COLO829 (cell line): ENCODE measurements around the gene CTDSP1.

Experiments
- DNase-seq: peaks from one replicate; pipeline ENCODE4 v3.0.0; 2012; ENCODE audit warnings: low spot score

Gene CTDSP1

GRCh38 chr2:218400167-218400929 lies 680 bp downstream of the CTDSP1 start:
- no peak for DNase-seq

- DNase-seq = no peak
Observed at GRCh38 chr2:218400930-218401881, 1.5 kb downstream of the CTDSP1 start.

GRCh38 chr2:218401890-218402289 lies 2.2 kb downstream of the CTDSP1 start:
- no peak for DNase-seq

- DNase-seq = no peak
Observed at GRCh38 chr2:218402491-218402901, 2.8 kb downstream of the CTDSP1 start.

- no peak for DNase-seq
Observed at GRCh38 chr2:218402911-218403411, 3.3 kb downstream of the CTDSP1 start.

GRCh38 chr2:218403810-218404209 lies 4.1 kb downstream of the CTDSP1 start:
- no peak for DNase-seq

GRCh38 chr2:218404351-218405085 lies 4.8 kb downstream of the CTDSP1 start:
- DNase-seq = no peak

- DNase-seq = no peak
Observed at GRCh38 chr2:218405086-218405745, 5.5 kb downstream of the CTDSP1 start.

GRCh38 chr2:218405746-218406208 lies 6.1 kb downstream of the CTDSP1 start:
- DNase-seq = no peak

- DNase-seq = peak; percentile 93
Observed at GRCh38 chr2:218406209-218406948, 6.7 kb downstream of the CTDSP1 start.

GRCh38 chr2:218406949-218407618 lies 7.4 kb downstream of the CTDSP1 start:
- DNase-seq = no peak

- DNase-seq = no peak
Observed at GRCh38 chr2:218407717-218408116, 8.0 kb downstream of the CTDSP1 start.

- no peak for DNase-seq
Observed at GRCh38 chr2:218418321-218418716, 18.7 kb downstream of the CTDSP1 start.

GRCh38 chr2:218418717-218419458 lies 19.2 kb downstream of the CTDSP1 start, which contains the start of gene VIL1:
Gene VIL1, plus strand, starts transcription at chr2:218419123. Its CDS starts 4,656 bp downstream, at chr2:218423779.
- DNase-seq = no peak

GRCh38 chr2:218419630-218420216 lies 20.1 kb downstream of the CTDSP1 start:
- no peak for DNase-seq

- DNase-seq = no peak
Observed at GRCh38 chr2:218421027-218421426, 21.4 kb downstream of the CTDSP1 start.

GRCh38 chr2:218422403-218423086 lies 22.9 kb downstream of the CTDSP1 start:
- DNase-seq = no peak

- DNase-seq = no peak
Observed at GRCh38 chr2:218423584-218423983, 23.9 kb downstream of the CTDSP1 start.
